Adrenal gland (tissue), 5 donors: ENCODE measurements around the gene FAM120B.

Experiments
- CTCF ChIP-seq, 6 experiments: fragments of 450-650 bp in 4 of 6; fragments of 200-600 bp in 2 of 6; sonication (generic) in 1 of 6; IDR thresholded peaks; 1 replicate in 5 of 6; 2 replicates in 1 of 6; pipeline versions ENCODE4 v1.5.1 to v1.8.0; 2016 to 2021; ENCODE audit warnings: antibody characterized with exemption in 6 of 6, mild to moderate bottlenecking in 2 of 6, moderate library complexity in 1 of 6
- POLR2A ChIP-seq, 2 donors: fragments of 450-650 bp; IDR thresholded peaks; one replicate each; pipeline ENCODE4 v1.6.1; 2017; ENCODE audit warnings: antibody characterized with exemption in 2 of 2, mild to moderate bottlenecking in 2 of 2, moderate library complexity in 1 of 2
- donor health status: DM: no; HTN: no; CAD: no.

- TF ChIP-seq CTCF (IDR thresholded peaks at IDR 0.05) (no peak), POLR2A (IDR thresholded peaks at IDR 0.05) (no peak)
Observed at GRCh38 chr6:170284866-170285469, 21.6 kb upstream of the FAM120B start.
